Smooth muscle cell (in vitro differentiated cells): ENCODE measurements around the gene PPM1N. TPM values are rescaled to one million over a fixed set of nuclear protein-coding genes. Genes with fewer than 3 reads are reported as not detected.

Experiments
- DNase-seq: peaks from one replicate; lab custom pipeline; 2025; ENCODE audit not compliant: unreplicated experiment; lab: John Stamatoyannopoulos, UW
- H2AFZ ChIP-seq: fragments of 200-600 bp; sonication (generic); 2 replicates; pipeline ENCODE4 v1.6.0; 2016; ENCODE audit warnings: antibody characterized with exemption, low read depth, mild to moderate bottlenecking
- H3F3A ChIP-seq: fragments of 200-600 bp; sonication (generic); 2 replicates; pipeline ENCODE4 v1.6.0; 2017; ENCODE audit warnings: antibody characterized with exemption, low read depth
- H3K27ac ChIP-seq: fragments of 200-600 bp; sonication (generic); 2 replicates; pipeline ENCODE4 v1.5.1; 2016; ENCODE audit warnings: low read depth, mild to moderate bottlenecking
- H3K27me3 ChIP-seq: fragments of 200-600 bp; sonication (generic); 2 replicates; pipeline ENCODE4 v1.6.1; 2016; ENCODE audit warnings: low read depth, mild to moderate bottlenecking
- H3K36me3 ChIP-seq: fragments of 200-600 bp; sonication (generic); 2 replicates; pipeline ENCODE4 v1.5.1; 2016; ENCODE audit warnings: low read depth
- H3K4me1 ChIP-seq: fragments of 200-600 bp; sonication (generic); 2 replicates; pipeline ENCODE4 v1.5.1; 2016; ENCODE audit warnings: low read depth
- H3K4me2 ChIP-seq: fragments of 200-600 bp; sonication (generic); 2 replicates; pipeline ENCODE4 v1.6.0; 2016; ENCODE audit warnings: mild to moderate bottlenecking
- H3K4me3 ChIP-seq: fragments of 200-600 bp; sonication (generic); 2 replicates; pipeline ENCODE4 v1.5.1; 2016; ENCODE audit warnings: mild to moderate bottlenecking
- H3K79me2 ChIP-seq: fragments of 200-600 bp; sonication (generic); 2 replicates; pipeline ENCODE4 v1.6.0; 2016; ENCODE audit warnings: low read depth, mild to moderate bottlenecking
- H3K9ac ChIP-seq: fragments of 200-600 bp; sonication (generic); 2 replicates; pipeline ENCODE4 v1.6.0; 2016; ENCODE audit warnings: low read depth
- H3K9me3 ChIP-seq: fragments of 200-600 bp; sonication (generic); replicated peaks from 2 replicates; pipeline ENCODE4 v1.5.1; 2016; ENCODE audit warnings: low read depth
- H4K20me1 ChIP-seq: fragments of 200-600 bp; sonication (generic); 2 replicates; pipeline ENCODE4 v1.6.0; 2016; ENCODE audit warnings: low read depth
- WGBS: methylation state at CpG from one replicate; pipeline ENCODE4 v1.1.7; 2016; ENCODE audit warnings: low lambda C conversion rate; 5-methylcytosine and 5-hydroxymethylcytosine counted together
- polyA plus RNA-seq: library from polyadenylated mRNA; unstranded; fragments of >200 nt; fragmentation: Nextera tagmentation; extraction: Ambion mirVana; gene quantifications from 2 replicates; pipeline ENCODE4 v1.2.1, GENCODE V29; 2016
- total RNA-seq: library from RNA; depleted of rRNA; stranded (reverse); fragments of >200 nt; gene quantifications from 2 replicates; pipeline ENCODE4 v1.2.3, GENCODE V29; 2014
- TF ChIP-seq, protein P1 (sequence below): fragments of 200-600 bp; sonication (generic); IDR thresholded peaks from 2 replicates; pipeline ENCODE4 v1.5.1; 2017; ENCODE audit warnings: borderline replicate concordance, mild to moderate bottlenecking, antibody characterized with exemption; ENCODE audit not compliant: insufficient read depth, poor library complexity, severe bottlenecking

Gene PPM1N
- total and polyA plus RNA-seq, 2 experiments from 2014 or later: 0.16 to 0.58 TPM

GRCh38 chr19:45505151-45505995, 7.1 kb downstream of the PPM1N start:
- Histone ChIP-seq H3K9ac (peak overlapping the region; percentile 72), H3K79me2 (peaks cover 31% of the 10 kb centered on the region), H4K20me1 (peaks cover 11% of the 10 kb centered on the region), H3K27ac (peak overlapping the region; percentile 92), H3K9me3 (no peaks in the 10 kb centered on the region), H3K4me1 (no peaks in the 10 kb centered on the region), H3K4me2 (peak overlapping the region; percentile 87), H3F3A (peaks cover 16% of the 10 kb centered on the region), H3K4me3 (no peak overlapping the region), H2AFZ (no peak overlapping the region), H3K27me3 (no peaks in the 10 kb centered on the region), H3K36me3 (no peaks in the 10 kb centered on the region)
- DNase-seq: no peak
- WGBS: 78% methylated on average over 8 of the region's 8 CpGs
- TF ChIP-seq, protein P1, sequence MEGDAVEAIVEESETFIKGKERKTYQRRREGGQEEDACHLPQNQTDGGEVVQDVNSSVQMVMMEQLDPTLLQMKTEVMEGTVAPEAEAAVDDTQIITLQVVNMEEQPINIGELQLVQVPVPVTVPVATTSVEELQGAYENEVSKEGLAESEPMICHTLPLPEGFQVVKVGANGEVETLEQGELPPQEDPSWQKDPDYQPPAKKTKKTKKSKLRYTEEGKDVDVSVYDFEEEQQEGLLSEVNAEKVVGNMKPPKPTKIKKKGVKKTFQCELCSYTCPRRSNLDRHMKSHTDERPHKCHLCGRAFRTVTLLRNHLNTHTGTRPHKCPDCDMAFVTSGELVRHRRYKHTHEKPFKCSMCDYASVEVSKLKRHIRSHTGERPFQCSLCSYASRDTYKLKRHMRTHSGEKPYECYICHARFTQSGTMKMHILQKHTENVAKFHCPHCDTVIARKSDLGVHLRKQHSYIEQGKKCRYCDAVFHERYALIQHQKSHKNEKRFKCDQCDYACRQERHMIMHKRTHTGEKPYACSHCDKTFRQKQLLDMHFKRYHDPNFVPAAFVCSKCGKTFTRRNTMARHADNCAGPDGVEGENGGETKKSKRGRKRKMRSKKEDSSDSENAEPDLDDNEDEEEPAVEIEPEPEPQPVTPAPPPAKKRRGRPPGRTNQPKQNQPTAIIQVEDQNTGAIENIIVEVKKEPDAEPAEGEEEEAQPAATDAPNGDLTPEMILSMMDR: no peak

DNA sequence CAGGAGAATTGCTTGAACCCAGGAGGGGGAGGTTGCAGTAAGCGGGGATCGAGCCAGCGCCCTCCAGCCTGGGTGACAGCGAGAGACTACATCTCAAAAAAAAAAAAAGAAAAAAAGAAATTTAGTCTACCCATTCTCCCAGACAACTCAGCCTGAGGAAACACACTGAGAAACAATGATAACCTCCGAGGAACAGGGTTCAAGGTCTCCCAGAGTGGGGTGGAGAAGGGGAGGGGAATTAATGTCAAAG, 7.7 kb downstream of the PPM1N start:
- Histone ChIP-seq H3K36me3 (no peaks in the 10 kb centered on the region), H3K9ac (peak overlapping the region; percentile 72), H4K20me1 (peaks cover 17% of the 10 kb centered on the region), H3F3A (peaks cover 16% of the 10 kb centered on the region), H3K27ac (peak overlapping the region; percentile 92), H3K4me1 (no peaks in the 10 kb centered on the region), H3K27me3 (no peaks in the 10 kb centered on the region), H3K79me2 (peaks cover 37% of the 10 kb centered on the region), H3K4me2 (peak overlapping the region; percentile 87), H3K4me3 (peak overlapping the region; percentile 98), H3K9me3 (no peaks in the 10 kb centered on the region), H2AFZ (no peak overlapping the region)
- no peak for DNase-seq
- TF ChIP-seq, protein P1: no peak
- 73% methylated on average over 5 of the region's 5 CpGs for WGBS

DNA sequence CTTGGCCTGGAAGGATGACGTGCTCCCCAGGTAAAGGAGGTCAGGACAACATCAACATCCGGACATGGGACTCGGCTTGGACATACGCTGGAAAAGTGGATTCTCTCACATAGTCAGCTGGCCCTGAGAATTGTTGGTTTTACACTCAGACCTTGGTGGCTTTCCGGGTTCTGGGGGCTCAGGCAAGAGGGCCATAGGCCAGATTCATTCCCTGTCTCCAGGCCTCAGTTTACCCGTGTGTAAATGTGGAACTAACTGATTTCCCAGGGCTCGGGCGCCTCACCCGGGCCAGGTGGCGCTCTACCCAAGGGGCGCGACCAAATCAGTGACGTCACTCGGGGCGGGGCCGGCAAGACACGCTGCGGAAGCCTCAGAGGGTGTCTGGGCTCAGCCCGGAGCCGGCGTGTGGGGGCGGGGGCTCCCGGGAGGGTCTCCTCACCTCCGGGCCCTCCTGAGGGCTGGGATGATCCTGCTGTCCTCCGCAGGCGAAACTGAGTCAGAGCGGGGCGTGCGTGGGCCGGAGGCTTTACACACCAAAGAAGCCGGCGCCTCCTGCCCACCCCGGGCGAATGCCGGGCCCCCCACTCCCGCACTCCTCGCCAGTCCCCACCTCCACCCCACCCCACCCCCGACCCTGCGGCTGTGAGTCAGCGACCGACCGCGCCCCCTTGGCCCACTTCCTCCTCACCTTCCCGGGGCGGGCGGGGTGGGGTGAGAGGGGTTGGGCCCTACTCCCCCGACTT, 8.2 kb downstream of the PPM1N start:
- H2AFZ ChIP-seq: no peak overlapping the region
- H3K9ac ChIP-seq: peak overlapping the region; percentile 72
- H3K4me3 ChIP-seq: peak overlapping the region; percentile 98
- H3K4me2 ChIP-seq: peak overlapping the region; percentile 87
- DNase-seq: peak; percentile 96
- no peaks in the 10 kb centered on the region for H3K27me3 ChIP-seq
- TF ChIP-seq, protein P1: peak; percentile 28
- H4K20me1 ChIP-seq: peaks cover 22% of the 10 kb centered on the region
- peaks cover 16% of the 10 kb centered on the region for H3F3A ChIP-seq
- H3K27ac ChIP-seq: peak overlapping the region; percentile 92
- no peaks in the 10 kb centered on the region for H3K36me3 ChIP-seq
- WGBS: 9% methylated on average over 20 of the region's 47 CpGs
- H3K4me1 ChIP-seq: no peaks in the 10 kb centered on the region
- no peaks in the 10 kb centered on the region for H3K9me3 ChIP-seq
- H3K79me2 ChIP-seq: peaks cover 42% of the 10 kb centered on the region
